ENCODE results near the gene S100A1.

S100A1 gene

GRCh38 chr1:153646672-153647345 is 18.6 kb downstream of the S100A1 start:
- H3K4me3 ChIP-seq (ENCODE audit: low read depth, low read length) = no peak overlapping the region
- peaks cover 52% of the 10 kb centered on the region for H3K36me3 ChIP-seq
- DNase-seq = no peak

GRCh38 chr1:153647346-153647714 is 19.1 kb downstream of the S100A1 start:
- DNase-seq = no peak
- TF ChIP-seq CTCF (IDR thresholded peaks at IDR 0.05; ENCODE audit: low read depth, low read length) = no peak; the same call in 1 of the 2 replicates
- Histone ChIP-seq H3K9me3 (no peaks in the 10 kb centered on the region), H3K4me3 (ENCODE audit: low read depth, low read length) (no peak overlapping the region), H3K4me1 (peaks cover 4% of the 10 kb centered on the region; the same call in 1 of the 2 replicates), H3K36me3 (peaks cover 47% of the 10 kb centered on the region), H3K27me3 (no peaks in the 10 kb centered on the region)

More at GRCh38 chr1:153646672-153647345, 18.6 kb downstream of the S100A1 start:
- Histone ChIP-seq H3K4me1 (peaks cover 4% of the 10 kb centered on the region; the same call in 1 of the 2 replicates), H3K27me3 (no peaks in the 10 kb centered on the region), H3K9me3 (no peaks in the 10 kb centered on the region)
- TF ChIP-seq CTCF (IDR thresholded peaks at IDR 0.05; ENCODE audit: low read depth, low read length) = no peak

- Histone ChIP-seq H3K27me3 (no peaks in the 10 kb centered on the region), H3K4me3 (ENCODE audit: low read depth, low read length) (no peak overlapping the region), H3K4me1 (peaks cover 4% of the 10 kb centered on the region; the same call in 1 of the 2 replicates), H3K9me3 (no peaks in the 10 kb centered on the region), H3K36me3 (peaks cover 39% of the 10 kb centered on the region)
- no peak for DNase-seq
- no peak for TF ChIP-seq CTCF (IDR thresholded peaks at IDR 0.05; ENCODE audit: low read depth, low read length)
Observed at GRCh38 chr1:153648000-153648643, 19.9 kb downstream of the S100A1 start.

- DNase-seq = no peak
- H3K27me3 ChIP-seq = no peaks in the 10 kb centered on the region
- no peak for TF ChIP-seq CTCF (IDR thresholded peaks at IDR 0.05; ENCODE audit: low read depth, low read length)
Observed at GRCh38 chr1:153649137-153649862, 21.1 kb downstream of the S100A1 start.

GRCh38 chr1:153649863-153650235 is 21.6 kb downstream of the S100A1 start:
- H3K4me3 ChIP-seq (ENCODE audit: low read depth, low read length) = no peak overlapping the region
- H3K27me3 ChIP-seq = no peaks in the 10 kb centered on the region
- no peak for TF ChIP-seq CTCF (IDR thresholded peaks at IDR 0.05; ENCODE audit: low read depth, low read length)
- H3K9me3 ChIP-seq = no peaks in the 10 kb centered on the region
- peaks cover 21% of the 10 kb centered on the region for H3K36me3 ChIP-seq
- H3K4me1 ChIP-seq = peaks cover 4% of the 10 kb centered on the region; the same call in 1 of the 2 replicates
- DNase-seq = no peak

More at GRCh38 chr1:153649137-153649862, 21.1 kb downstream of the S100A1 start:
- Histone ChIP-seq H3K9me3 (no peaks in the 10 kb centered on the region), H3K4me3 (ENCODE audit: low read depth, low read length) (no peak overlapping the region), H3K36me3 (peaks cover 27% of the 10 kb centered on the region), H3K4me1 (peaks cover 4% of the 10 kb centered on the region; the same call in 1 of the 2 replicates)

Data from BE2C (cell line).